H54 (cell line): ENCODE measurements around the gene KDM5D.

Source experiments
- DNase-seq: peaks from one replicate; pipeline ENCODE4 v3.0.0; 2011; ENCODE audit warnings: low spot score, mixed read lengths; ENCODE audit not compliant: insufficient read length
- FAIRE-seq: peaks from 3 replicates; lab custom pipeline; 2011; peaks lifted over from hg19 to GRCh38; lab: Jason Lieb, UNC
- POLR2A ChIP-seq: IDR thresholded peaks from 2 replicates; pipeline ENCODE4 v1.6.1; 2011; ENCODE audit warnings: low read depth, mild to moderate bottlenecking, low read length

Gene KDM5D

DNA sequence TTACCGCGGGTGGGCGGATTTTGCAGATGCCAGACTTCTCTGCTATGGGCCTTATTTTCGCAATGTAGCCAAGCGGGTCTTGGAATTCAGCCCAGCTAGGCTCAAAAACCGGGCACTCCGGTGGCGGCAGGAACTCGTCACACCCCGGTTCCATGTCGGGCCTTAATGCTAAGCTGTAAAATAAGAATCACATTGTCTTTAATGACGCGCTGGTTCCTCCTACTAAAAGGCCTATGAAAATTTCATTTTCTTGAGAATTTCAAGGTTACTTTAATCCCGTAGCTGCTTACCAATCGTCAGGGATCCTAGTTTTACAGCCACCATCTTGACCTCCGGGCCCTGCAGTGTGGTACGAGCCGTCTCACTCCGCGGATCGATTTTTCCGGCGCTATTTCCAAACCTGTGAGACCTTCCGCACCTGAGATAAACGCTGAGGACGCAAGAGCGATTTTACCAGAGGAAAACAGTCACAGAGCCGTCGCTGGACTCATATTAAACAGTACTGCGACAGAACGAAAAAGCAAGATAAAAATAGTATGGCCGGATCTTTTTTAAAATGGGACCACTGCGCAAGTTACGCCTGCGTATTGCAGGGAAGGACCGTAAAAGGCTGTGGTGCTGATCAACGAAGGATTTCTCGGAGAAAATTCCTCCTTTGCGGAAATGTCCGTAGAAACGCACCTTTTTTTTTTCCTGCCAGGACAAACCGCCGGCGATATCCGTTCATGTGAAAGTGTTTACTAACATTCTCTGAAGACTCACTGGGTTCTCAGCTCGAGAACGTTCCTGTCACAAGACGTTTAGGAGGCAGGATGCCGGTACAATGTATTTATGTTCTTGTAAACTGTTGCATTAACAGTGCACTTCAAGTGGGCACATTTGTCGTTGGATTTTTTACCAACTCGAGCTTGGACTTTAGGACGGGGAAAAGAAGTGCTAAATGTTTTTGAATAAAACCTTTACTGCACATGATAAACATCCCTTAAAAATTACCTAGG is at the start of gene KDM5D:
TSS of gene KDM5D (minus strand) at position 346 of the 998 bp plus-strand sequence. CDS start at position 154, 192 bp downstream.
- TF ChIP-seq POLR2A, result no peak
- FAIRE-seq, result no peak
- no peak for DNase-seq

GRCh38 chrY:19768375-19768774 is 23.8 kb upstream of the KDM5D start:
- FAIRE-seq, result no peak
- no peak for TF ChIP-seq POLR2A
- DNase-seq, result no peak

DNA sequence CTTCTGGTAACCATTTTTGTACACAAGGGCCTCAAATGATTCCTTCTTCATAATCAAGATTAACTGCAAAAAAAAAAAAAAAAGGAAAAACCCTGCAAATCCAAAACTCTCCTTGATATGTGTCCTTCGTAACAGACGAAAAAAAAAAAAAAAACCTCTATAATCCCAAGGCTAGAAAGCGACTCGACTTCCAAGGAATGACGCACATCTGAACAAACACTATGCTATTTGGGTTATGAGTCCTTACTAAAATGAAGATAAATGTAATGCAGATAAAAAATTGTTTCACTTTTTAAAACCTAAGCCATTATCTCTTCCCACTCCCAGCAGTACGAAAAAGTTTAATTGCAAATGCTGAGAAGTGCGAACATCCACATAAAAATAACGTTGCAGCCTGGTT is 1.2 kb downstream of the KDM5D start:
- no peak for TF ChIP-seq POLR2A
- FAIRE-seq (no peak), DNase-seq (no peak)

DNA sequence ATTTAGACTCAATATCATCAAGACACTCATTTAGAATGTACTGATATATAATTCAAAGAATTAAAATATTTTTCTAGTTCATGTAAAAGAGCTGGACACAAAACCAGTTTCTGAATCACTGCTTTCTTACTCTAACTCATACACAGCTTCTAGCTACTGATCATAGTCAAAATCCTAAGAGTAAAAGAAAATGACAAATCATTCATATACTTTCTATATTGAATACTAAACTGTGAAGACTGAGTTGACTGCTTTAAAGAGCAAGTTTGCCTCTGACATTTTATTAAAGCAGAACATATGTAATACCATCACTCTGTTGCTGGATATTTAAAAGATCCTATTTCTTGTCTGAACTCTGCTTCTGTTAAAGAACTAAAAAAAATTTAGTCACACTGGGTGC is 2.4 kb downstream of the KDM5D start:
- FAIRE-seq, result no peak
- no peak for DNase-seq
- no peak for TF ChIP-seq POLR2A

- no peak for FAIRE-seq
- DNase-seq, result no peak
- no peak for TF ChIP-seq POLR2A
Measured at GRCh38 chrY:19734425-19734824, 10.1 kb downstream of the KDM5D start.

- DNase-seq (no peak), FAIRE-seq (no peak)
- no peak for TF ChIP-seq POLR2A
Measured at GRCh38 chrY:19717950-19718349, 26.6 kb downstream of the KDM5D start.

GRCh38 chrY:19717146-19717545 is 27.4 kb downstream of the KDM5D start:
- TF ChIP-seq POLR2A, result no peak
- no peak for DNase-seq
- FAIRE-seq, result no peak

DNA sequence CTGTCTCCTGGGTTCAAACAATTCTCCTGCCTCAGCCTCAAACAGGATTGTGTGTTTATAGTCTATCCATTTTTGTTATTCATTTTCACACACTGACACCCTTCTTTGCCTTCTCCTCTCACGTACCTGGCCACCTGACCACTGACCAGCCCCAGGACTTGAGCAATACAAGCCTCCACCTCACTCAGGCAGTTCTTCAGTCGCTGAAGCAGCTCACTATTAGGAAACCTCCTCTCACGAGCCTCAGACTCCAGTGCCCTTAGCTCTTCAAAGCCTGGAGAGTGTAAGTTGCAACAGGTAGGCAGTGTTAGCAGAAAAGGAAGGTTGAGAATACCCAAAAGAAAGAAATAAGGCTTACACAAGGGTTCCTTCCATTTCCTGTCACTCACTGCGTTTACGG is 29.3 kb downstream of the KDM5D start:
- DNase-seq (no peak), FAIRE-seq (no peak)
- TF ChIP-seq POLR2A, result no peak

DNA sequence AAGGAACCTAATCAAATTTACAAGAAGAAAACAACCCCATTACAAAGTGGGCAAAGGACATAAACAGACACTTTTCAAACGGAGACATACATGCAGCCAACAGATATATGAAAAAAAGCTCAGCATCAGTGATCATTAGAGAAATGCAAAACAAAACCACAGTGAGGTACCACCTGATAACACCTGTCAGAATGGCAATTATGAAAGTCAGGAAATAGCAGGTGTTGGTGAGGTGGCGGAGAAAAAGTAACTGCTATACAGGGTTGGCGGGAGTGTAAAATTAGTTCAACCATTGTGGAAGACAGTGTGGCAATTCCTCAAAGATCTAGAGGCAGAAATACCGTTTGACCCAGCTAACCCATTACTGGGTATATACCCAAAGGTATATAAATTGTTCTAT is 31.1 kb downstream of the KDM5D start:
- TF ChIP-seq POLR2A, result no peak
- no peak for FAIRE-seq
- DNase-seq, result no peak

GRCh38 chrY:19706273-19706672 is 38.3 kb downstream of the KDM5D start:
- FAIRE-seq, result no peak
- DNase-seq, result no peak
- no peak for TF ChIP-seq POLR2A

- no peak for TF ChIP-seq POLR2A
- no peak for FAIRE-seq
- no peak for DNase-seq
Measured at GRCh38 chrY:19698495-19698894, 46.0 kb downstream of the KDM5D start.

- no peak for FAIRE-seq
- no peak for TF ChIP-seq POLR2A
Measured at GRCh38 chrY:19680821-19681220, 63.7 kb downstream of the KDM5D start.

More at GRCh38 chrY:19680821-19681220, 63.7 kb downstream of the KDM5D start:
- no peak for DNase-seq
